DMS114 treated with DMSO at 0.1 percent for 48 hours (cell line): ENCODE results near the gene ANXA6.
"Not testable (repeated sequence)": the region's sequence is repeated elsewhere in the genome, so short reads cannot be mapped to it uniquely, and the experiment has no call there.

Experiments
- DNase-seq: peaks from one replicate; lab custom pipeline; 2025; ENCODE audit not compliant: unreplicated experiment; lab: John Stamatoyannopoulos, UW

Gene ANXA6

GRCh38 chr5:151181818-151182523 is 24.4 kb upstream of the ANXA6 start:
- DNase-seq = no peak

GRCh38 chr5:151180291-151180690 is 22.7 kb upstream of the ANXA6 start:
- DNase-seq = no peak

GRCh38 chr5:151179489-151179840 is 21.9 kb upstream of the ANXA6 start:
- DNase-seq = no peak

GRCh38 chr5:151178777-151179488 is 21.4 kb upstream of the ANXA6 start:
- DNase-seq = no peak

- no peak for DNase-seq
Observed at GRCh38 chr5:151178372-151178771, 20.8 kb upstream of the ANXA6 start.

GRCh38 chr5:151176268-151176667 is 18.7 kb upstream of the ANXA6 start:
- DNase-seq = not testable (repeated sequence)

- no peak for DNase-seq
Observed at GRCh38 chr5:151174612-151175101, 17.1 kb upstream of the ANXA6 start.

GRCh38 chr5:151173711-151174611 is 16.4 kb upstream of the ANXA6 start:
- no peak for DNase-seq

GRCh38 chr5:151171529-151171928 is 13.9 kb upstream of the ANXA6 start:
- DNase-seq = no peak

GRCh38 chr5:151168602-151169344 is 11.2 kb upstream of the ANXA6 start:
- DNase-seq = no peak

- no peak for DNase-seq
Observed at GRCh38 chr5:151167022-151167421, 9.4 kb upstream of the ANXA6 start.

- peak; percentile 61 for DNase-seq
Observed at GRCh38 chr5:151164687-151165392, 7.3 kb upstream of the ANXA6 start.

GRCh38 chr5:151162776-151163175 is 5.2 kb upstream of the ANXA6 start:
- no peak for DNase-seq

- no peak for DNase-seq
Observed at GRCh38 chr5:151159649-151160373, 2.2 kb upstream of the ANXA6 start.

- no peak for DNase-seq
Observed at GRCh38 chr5:151158287-151158661, 695 bp upstream of the ANXA6 start.

- no peak for DNase-seq
Observed at GRCh38 chr5:151156507-151157420, 815 bp downstream of the ANXA6 start.

- no peak for DNase-seq
Observed at GRCh38 chr5:151155775-151156506, 1.6 kb downstream of the ANXA6 start.
